Endothelial cell of umbilical vein (primary cell): ENCODE data around the gene C7. TPM values are rescaled to one million over a fixed set of nuclear protein-coding genes. Genes with fewer than 3 reads are reported as not detected.

Source experiments
- BruUV-seq: library from RNA; stranded (reverse); fragments of 400-500 nt; replicated peaks from 2 replicates; lab custom pipeline; 2021; lab: Mats Ljungman, UMichigan
- CTCF ChIA-PET: fragments of 300-600, 350-600 bp; sonication (Branson Sonifier 250); formaldehyde crosslinking; loops from one replicate; lab custom pipeline; 2021; ENCODE audit warnings: antibody characterized with exemption, inconsistent platforms; lab: Charles Lee
- POLR2A ChIA-PET: fragments of 300-600, 350-600 bp; sonication (Branson Sonifier 250); formaldehyde crosslinking; loops from one replicate; lab custom pipeline; 2021; ENCODE audit warnings: antibody characterized with exemption, inconsistent platforms; lab: Charles Lee
- DNase-seq: peaks from one replicate; pipeline ENCODE4 v3.0.0-alpha.2; 2011; ENCODE audit warnings: low read depth, low spot score
- FAIRE-seq: peaks from 2 replicates; lab custom pipeline; 2011; peaks lifted over from hg19 to GRCh38; lab: Jason Lieb, UNC
- H2AFZ ChIP-seq: 2 replicates; pipeline ENCODE4 v1.6.0; 2012; ENCODE audit warnings: low read depth, low read length, control low read depth, inconsistent platforms
- H3K27ac ChIP-seq: 2 replicates; pipeline ENCODE4 v1.5.1; 2011; ENCODE audit warnings: low read depth, mild to moderate bottlenecking, control low read depth, low read length, moderate library complexity; ENCODE audit not compliant: insufficient read depth
- H3K27me3 ChIP-seq, 2 experiments: 2 replicates each; pipeline versions ENCODE4 v1.6.0 to v1.6.1; 2011; ENCODE audit warnings: low read length in 2 of 2, mixed read lengths in 1 of 2; ENCODE audit not compliant: control insufficient read depth in 2 of 2, insufficient read depth in 2 of 2
- H3K36me3 ChIP-seq, 2 experiments: 2 replicates in 1 of 2; 3 replicates in 1 of 2; pipeline ENCODE4 v1.5.1; 2011; ENCODE audit warnings: low read length in 2 of 2, mild to moderate bottlenecking in 1 of 2, moderate library complexity in 1 of 2; ENCODE audit not compliant: control insufficient read depth in 2 of 2, insufficient read depth in 2 of 2; ENCODE audit errors: extremely low read depth in 1 of 2
- H3K4me1 ChIP-seq: 3 replicates; pipeline ENCODE4 v1.5.1; 2011; ENCODE audit warnings: mild to moderate bottlenecking, low read length; ENCODE audit not compliant: control insufficient read depth, insufficient read depth; ENCODE audit errors: extremely low read depth
- H3K4me2 ChIP-seq: 2 replicates; pipeline ENCODE4 v1.6.1; 2011; ENCODE audit warnings: low read length, control low read depth, mixed read lengths; ENCODE audit not compliant: insufficient read depth
- H3K4me3 ChIP-seq, 3 experiments: fragments of 200-600 bp in 1 of 3; sonication (generic), shearing (Covaris generic) in 1 of 3; replicated peaks in 1 of 3; 2 replicates each; pipeline ENCODE4 v1.5.1; 2011 to 2016; ENCODE audit warnings: control low read depth in 3 of 3, low read length in 3 of 3, mild to moderate bottlenecking in 2 of 3, inconsistent platforms in 1 of 3, low read depth in 1 of 3, moderate library complexity in 1 of 3; ENCODE audit not compliant: insufficient read depth in 1 of 3
- H3K79me2 ChIP-seq: 2 replicates; pipeline ENCODE4 v1.6.0; 2012; ENCODE audit warnings: low read length, inconsistent platforms; ENCODE audit not compliant: control insufficient read depth, insufficient read depth
- H3K9ac ChIP-seq: replicated peaks from 2 replicates; pipeline ENCODE3; 2011; ENCODE audit warnings: low read length, control low read depth; ENCODE audit not compliant: insufficient read depth; ENCODE audit errors: extremely low read depth
- H3K9me1 ChIP-seq: replicated peaks from 3 replicates; pipeline ENCODE4 v1.6.0; 2011; ENCODE audit warnings: mild to moderate bottlenecking, low read length; ENCODE audit not compliant: control insufficient read depth, insufficient read depth; ENCODE audit errors: extremely low read depth
- H3K9me3 ChIP-seq: replicated peaks from 2 replicates; pipeline ENCODE4 v1.5.1; 2012; ENCODE audit warnings: low read length, inconsistent platforms; ENCODE audit not compliant: control insufficient read depth, insufficient read depth
- H4K20me1 ChIP-seq: replicated peaks from 2 replicates; pipeline ENCODE3; 2011; ENCODE audit warnings: mild to moderate bottlenecking, low read length; ENCODE audit not compliant: control insufficient read depth, insufficient read depth; ENCODE audit errors: extremely low read depth
- CTCF ChIP-seq, 2 donors: IDR thresholded peaks; 1 replicate in 1 of 2; 2 replicates in 1 of 2; pipeline ENCODE4 v1.5.1; 2011; ENCODE audit warnings: low read length in 2 of 2, mild to moderate bottlenecking in 2 of 2, moderate library complexity in 2 of 2, control low read depth in 1 of 2, inconsistent platforms in 1 of 2, low read depth in 1 of 2; ENCODE audit not compliant: insufficient read depth in 1 of 2; ENCODE audit errors: extremely low read depth in 1 of 2
- EZH2 ChIP-seq: IDR thresholded peaks from 2 replicates; pipeline ENCODE4 v1.6.1; 2012; ENCODE audit warnings: borderline replicate concordance, low read depth, mild to moderate bottlenecking, moderate library complexity, low read length, inconsistent platforms; ENCODE audit not compliant: severe bottlenecking
- FOS ChIP-seq: IDR thresholded peaks from 2 replicates; pipeline ENCODE4 v1.6.1; 2011; ENCODE audit warnings: mild to moderate bottlenecking, low read length, moderate library complexity, borderline replicate concordance; ENCODE audit not compliant: insufficient read depth
- GATA2 ChIP-seq: IDR thresholded peaks from 2 replicates; pipeline ENCODE4 v1.7.0; 2011; ENCODE audit warnings: low read depth, mild to moderate bottlenecking, moderate library complexity, mixed read lengths, low read length; ENCODE audit not compliant: insufficient read length, insufficient read depth
- JUN ChIP-seq: IDR thresholded peaks from 2 replicates; pipeline ENCODE4 v1.6.1; 2011; ENCODE audit warnings: borderline replicate concordance, low read depth; ENCODE audit not compliant: insufficient read length, insufficient read depth
- MYC ChIP-seq: IDR thresholded peaks from one replicate; pipeline ENCODE4 v1.6.1; 2011; ENCODE audit warnings: mild to moderate bottlenecking, low read depth, low read length
- POLR2A ChIP-seq: IDR thresholded peaks from 2 replicates; pipeline ENCODE4 v1.6.1; 2012; ENCODE audit warnings: low read depth, mild to moderate bottlenecking, control low read depth, low read length
- POLR2AphosphoS5 ChIP-seq: IDR thresholded peaks from 2 replicates; pipeline ENCODE4 v1.6.1; 2012; ENCODE audit warnings: low read depth, mild to moderate bottlenecking, control low read depth, low read length, moderate library complexity; ENCODE audit not compliant: insufficient read depth
- dilution Hi-C: fragments of 300-500 bp; cut with MboI; formaldehyde crosslinking; loops from one replicate; pipeline ENCODE4 v1.15.0; 2019; ENCODE audit warnings: low sequenced_read_pairs; ENCODE audit not compliant: extremely low pct_ligation_motif_present
- intact Hi-C: fragments of 100-400 bp; cut with micrococcal nuclease; formaldehyde crosslinking; loops from one replicate; pipeline ENCODE4 v1.10.0; 2022
- polyA plus RNA-seq, 4 experiments: library from polyadenylated mRNA; depleted of rRNA in 3 of 4; stranded (reverse) in 3 of 4; unstranded in 1 of 4; fragments of >200 nt; gene quantifications; 2 replicates each; pipeline versions ENCODE4 v1.2.1 to v1.2.3, GENCODE V29; 2011 to 2012; ENCODE audit warnings: missing spikeins in 1 of 4
- total RNA-seq: library from RNA; stranded (reverse); gene quantifications from 2 replicates; pipeline ENCODE4 v1.2.3, GENCODE V29; 2021
- TF ChIP-seq, protein P1 (sequence below): IDR thresholded peaks from 2 replicates; pipeline ENCODE4 v1.6.1; 2011; ENCODE audit not compliant: insufficient read depth, insufficient read length

Gene C7
- total and polyA plus RNA-seq, 2 donors (not counting 3 experiments of a cell fraction or from before 2014, with no cell fraction given) = 0.08 to 0.29 TPM

DNA sequence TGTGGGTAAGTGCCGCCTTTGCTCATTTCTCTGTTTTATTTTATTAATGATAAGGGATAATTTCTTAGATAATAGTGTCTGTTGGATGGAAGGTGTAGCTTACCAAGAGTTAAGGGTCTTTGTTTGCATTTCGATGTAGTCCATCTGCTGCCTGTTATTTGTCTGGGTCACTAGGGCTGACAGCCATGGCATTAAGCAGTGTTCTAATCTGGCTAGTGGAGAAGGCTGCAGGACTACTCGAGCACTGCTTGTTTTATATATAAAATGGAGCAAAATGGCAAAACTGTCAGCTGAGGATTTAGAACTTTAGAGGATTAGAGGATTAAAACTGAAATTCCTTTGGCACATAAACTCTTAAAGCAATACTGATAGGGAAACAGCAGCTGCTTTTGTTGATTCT lies 67.5 kb downstream of the C7 start:
- H3K79me2 ChIP-seq = no peaks in the 10 kb centered on the region
- no peak overlapping the region for H3K4me2 ChIP-seq
- H3K9ac ChIP-seq = no peak overlapping the region
- no peaks in the 10 kb centered on the region for H3K36me3 ChIP-seq
- H3K9me3 ChIP-seq = no peaks in the 10 kb centered on the region
- intact Hi-C loops (no loop called here), dilution Hi-C loops (no loop called here)
- DNase-seq (no peak), FAIRE-seq (no peak)
- TF ChIP-seq GATA2 (no peak), JUN (no peak), EZH2 (no peak), POLR2A (no peak), FOS (no peak), POLR2AphosphoS5 (no peak), MYC (no peak), CTCF (IDR thresholded peaks at IDR 0.05; ENCODE audit: extremely low read depth in 1 of 2, insufficient read depth in 1 of 2, low read depth in 1 of 2, low read length in 2 of 2) (no peak)
- TF ChIP-seq, protein P1, sequence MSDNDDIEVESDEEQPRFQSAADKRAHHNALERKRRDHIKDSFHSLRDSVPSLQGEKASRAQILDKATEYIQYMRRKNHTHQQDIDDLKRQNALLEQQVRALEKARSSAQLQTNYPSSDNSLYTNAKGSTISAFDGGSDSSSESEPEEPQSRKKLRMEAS = no peak
- H4K20me1 ChIP-seq = no peaks in the 10 kb centered on the region
- H3K27me3 ChIP-seq = no peaks in the 10 kb centered on the region
- BruUV-seq = no TSS peak
- no peak overlapping the region for H2AFZ ChIP-seq
- no peaks in the 10 kb centered on the region for H3K4me1 ChIP-seq
- H3K4me3 ChIP-seq = no peak overlapping the region
- ChIA-PET POLR2A (no interaction called here), CTCF (no interaction called here)
- H3K27ac ChIP-seq = no peak overlapping the region
- no peaks in the 10 kb centered on the region for H3K9me1 ChIP-seq
